ENCODE data around the gene CD200. TPM values are rescaled to one million over a fixed set of nuclear protein-coding genes. Genes with fewer than 3 reads are reported as not detected.

The CD200 gene
- total RNA-seq, 1 donor from 2014 or later = 42.1 TPM

DNA sequence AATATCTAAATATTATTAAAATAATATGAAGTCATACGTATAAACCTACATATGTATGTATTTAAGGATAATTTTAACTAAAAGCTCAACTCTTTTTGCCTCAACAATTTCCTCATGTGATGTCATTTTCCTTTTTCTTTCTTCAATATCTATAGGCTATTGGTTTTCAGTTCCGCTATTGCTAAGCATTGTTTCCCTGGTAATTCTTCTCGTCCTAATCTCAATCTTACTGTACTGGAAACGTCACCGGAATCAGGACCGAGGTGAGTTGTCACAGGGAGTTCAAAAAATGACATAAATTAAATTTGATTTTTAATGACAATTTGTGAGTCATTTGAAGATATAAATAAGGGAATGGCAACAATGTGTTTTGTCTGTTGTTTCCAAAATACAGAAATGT lies 16.6 kb downstream of the CD200 start:
- Mint-ChIP-seq H3K27ac (no peak overlapping the region), H3K4me1 (ENCODE audit: low read depth) (peaks cover 8% of the 10 kb centered on the region), H3K27me3 (no peaks in the 10 kb centered on the region), H3K36me3 (ENCODE audit: insufficient read depth) (peaks cover 43% of the 10 kb centered on the region), H3K9me3 (ENCODE audit: low read depth) (no peaks in the 10 kb centered on the region), H3K4me3 (ENCODE audit: low read depth) (no peak overlapping the region)
- TF ChIP-seq, protein P1, sequence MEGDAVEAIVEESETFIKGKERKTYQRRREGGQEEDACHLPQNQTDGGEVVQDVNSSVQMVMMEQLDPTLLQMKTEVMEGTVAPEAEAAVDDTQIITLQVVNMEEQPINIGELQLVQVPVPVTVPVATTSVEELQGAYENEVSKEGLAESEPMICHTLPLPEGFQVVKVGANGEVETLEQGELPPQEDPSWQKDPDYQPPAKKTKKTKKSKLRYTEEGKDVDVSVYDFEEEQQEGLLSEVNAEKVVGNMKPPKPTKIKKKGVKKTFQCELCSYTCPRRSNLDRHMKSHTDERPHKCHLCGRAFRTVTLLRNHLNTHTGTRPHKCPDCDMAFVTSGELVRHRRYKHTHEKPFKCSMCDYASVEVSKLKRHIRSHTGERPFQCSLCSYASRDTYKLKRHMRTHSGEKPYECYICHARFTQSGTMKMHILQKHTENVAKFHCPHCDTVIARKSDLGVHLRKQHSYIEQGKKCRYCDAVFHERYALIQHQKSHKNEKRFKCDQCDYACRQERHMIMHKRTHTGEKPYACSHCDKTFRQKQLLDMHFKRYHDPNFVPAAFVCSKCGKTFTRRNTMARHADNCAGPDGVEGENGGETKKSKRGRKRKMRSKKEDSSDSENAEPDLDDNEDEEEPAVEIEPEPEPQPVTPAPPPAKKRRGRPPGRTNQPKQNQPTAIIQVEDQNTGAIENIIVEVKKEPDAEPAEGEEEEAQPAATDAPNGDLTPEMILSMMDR (IDR thresholded peaks at IDR 0.05; ENCODE audit: unreplicated experiment) = no peak
- DNase-seq (ENCODE audit: low spot score, unreplicated experiment) = no peak

DNA sequence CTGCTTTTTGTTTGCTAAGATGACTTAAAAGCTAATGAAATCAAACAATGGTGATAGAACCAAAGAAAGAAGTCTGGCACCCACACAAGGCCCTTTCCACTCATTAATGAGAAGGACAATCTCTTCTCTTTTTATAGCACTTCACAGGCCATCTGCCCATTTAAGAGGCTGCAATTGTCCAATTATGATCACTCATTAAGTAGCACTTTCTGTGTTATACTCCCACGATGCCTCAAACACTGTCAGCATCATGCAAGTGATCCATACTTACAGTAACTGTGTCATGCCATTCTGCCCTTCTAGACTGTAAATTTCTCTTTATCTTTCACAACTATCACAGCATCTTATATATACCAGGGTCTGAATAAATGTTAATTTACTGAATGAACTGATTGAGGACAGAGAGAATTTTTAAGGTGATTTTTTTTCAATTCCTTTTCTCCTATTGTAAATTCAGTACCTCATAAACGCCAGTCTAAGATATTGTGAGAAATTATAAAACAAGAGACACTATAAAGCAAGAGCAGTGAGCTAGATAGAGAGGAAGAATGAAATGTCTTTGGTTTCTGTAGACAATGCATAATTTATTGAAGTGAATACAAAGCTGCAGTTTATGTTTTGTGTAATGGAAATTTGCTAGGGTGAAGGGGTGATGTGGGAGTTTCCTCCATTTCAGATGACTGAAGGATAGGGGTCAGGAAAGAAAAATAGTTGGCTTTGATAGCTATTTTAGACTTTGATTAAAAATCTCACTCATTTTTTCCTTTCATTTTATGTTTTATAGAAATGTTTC lies 17.3 kb downstream of the CD200 start:
- Mint-ChIP-seq H3K36me3 (ENCODE audit: insufficient read depth) (peaks cover 42% of the 10 kb centered on the region), H3K27me3 (no peaks in the 10 kb centered on the region), H3K4me3 (ENCODE audit: low read depth) (no peak overlapping the region), H3K4me1 (ENCODE audit: low read depth) (peaks cover 8% of the 10 kb centered on the region), H3K9me3 (ENCODE audit: low read depth) (no peaks in the 10 kb centered on the region), H3K27ac (no peak overlapping the region)
- DNase-seq (ENCODE audit: low spot score, unreplicated experiment) = no peak
- TF ChIP-seq, protein P1 (IDR thresholded peaks at IDR 0.05; ENCODE audit: unreplicated experiment) = no peak

DNA sequence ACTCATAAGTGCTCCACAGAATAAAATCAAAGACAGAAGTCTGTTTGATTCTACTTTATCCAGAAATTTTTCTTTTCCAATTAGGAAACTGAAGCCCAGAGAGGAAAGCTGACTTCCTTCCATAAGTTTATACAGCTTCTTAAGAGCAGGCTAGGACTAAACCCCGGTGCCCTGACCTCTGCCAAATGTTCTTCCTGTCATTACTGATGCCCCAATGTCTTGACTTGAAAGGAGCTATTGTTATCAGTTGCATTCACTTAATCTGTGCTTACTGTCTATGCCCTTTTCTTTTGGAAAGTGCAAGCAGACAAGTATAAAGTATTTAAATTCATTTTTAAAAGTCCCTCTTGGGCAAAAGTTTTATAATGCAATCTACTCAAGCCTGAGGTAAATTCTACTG lies 18.1 kb downstream of the CD200 start:
- peaks cover 8% of the 10 kb centered on the region for H3K4me1 Mint-ChIP-seq (ENCODE audit: low read depth)

DNA sequence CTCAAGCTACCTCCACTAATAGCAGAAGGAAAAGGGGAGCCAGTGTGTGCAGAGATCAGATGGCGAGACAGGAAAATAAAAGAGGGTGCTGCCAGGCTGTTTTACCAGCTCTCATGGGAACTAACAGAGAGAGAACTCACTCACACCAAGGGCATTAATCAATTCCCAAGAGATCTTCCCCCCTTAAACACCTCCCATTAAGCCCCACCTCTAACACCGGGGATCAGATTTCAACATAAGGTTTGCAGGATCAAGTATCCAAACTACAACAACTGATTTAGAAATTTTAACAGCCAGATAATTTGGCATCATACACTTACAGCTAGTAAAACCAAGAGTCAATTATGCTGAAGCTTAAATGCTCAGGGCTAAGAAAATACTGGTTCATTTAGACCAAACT lies 18.9 kb downstream of the CD200 start:
- Mint-ChIP-seq H3K27ac (no peak overlapping the region), H3K4me3 (ENCODE audit: low read depth) (no peak overlapping the region), H3K27me3 (no peaks in the 10 kb centered on the region), H3K4me1 (ENCODE audit: low read depth) (peaks cover 8% of the 10 kb centered on the region), H3K9me3 (ENCODE audit: low read depth) (no peaks in the 10 kb centered on the region), H3K36me3 (ENCODE audit: insufficient read depth) (peaks cover 34% of the 10 kb centered on the region)
- DNase-seq (ENCODE audit: low spot score, unreplicated experiment) = no peak
- TF ChIP-seq, protein P1 (IDR thresholded peaks at IDR 0.05; ENCODE audit: unreplicated experiment) = no peak

More for the DNA sequence above, 18.1 kb downstream of the CD200 start:
- Mint-ChIP-seq H3K36me3 (ENCODE audit: insufficient read depth) (peaks cover 37% of the 10 kb centered on the region), H3K27ac (no peak overlapping the region), H3K9me3 (ENCODE audit: low read depth) (no peaks in the 10 kb centered on the region), H3K4me3 (ENCODE audit: low read depth) (no peak overlapping the region), H3K27me3 (no peaks in the 10 kb centered on the region)
- TF ChIP-seq, protein P1 (IDR thresholded peaks at IDR 0.05; ENCODE audit: unreplicated experiment) = no peak
- no peak for DNase-seq (ENCODE audit: low spot score, unreplicated experiment)

DNA sequence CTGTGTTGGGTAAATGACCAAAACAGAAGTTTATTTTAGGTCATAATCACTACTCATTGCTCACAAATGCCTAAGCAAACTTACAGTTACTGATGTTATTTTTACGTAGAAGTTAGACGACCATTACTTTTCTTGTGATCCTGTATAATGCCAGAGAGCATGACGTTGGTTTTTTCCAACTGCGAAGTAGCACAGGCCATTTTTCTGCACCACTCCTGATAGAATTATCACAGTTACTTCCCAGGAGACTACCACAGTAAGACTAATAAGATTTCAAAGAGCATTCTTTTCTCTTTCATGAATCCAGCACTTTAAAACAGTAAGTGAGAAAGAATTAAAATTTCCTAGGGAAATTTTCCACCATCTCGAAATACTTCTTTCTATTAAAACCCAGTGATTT lies 19.8 kb downstream of the CD200 start:
- H3K9me3 Mint-ChIP-seq (ENCODE audit: low read depth) = no peaks in the 10 kb centered on the region
- H3K27ac Mint-ChIP-seq = no peak overlapping the region
- H3K36me3 Mint-ChIP-seq (ENCODE audit: insufficient read depth) = peaks cover 31% of the 10 kb centered on the region
- H3K27me3 Mint-ChIP-seq = no peaks in the 10 kb centered on the region
- no peak for DNase-seq (ENCODE audit: low spot score, unreplicated experiment)
- peaks cover 8% of the 10 kb centered on the region for H3K4me1 Mint-ChIP-seq (ENCODE audit: low read depth)
- TF ChIP-seq, protein P1 (IDR thresholded peaks at IDR 0.05; ENCODE audit: unreplicated experiment) = no peak
- H3K4me3 Mint-ChIP-seq (ENCODE audit: low read depth) = no peak overlapping the region
